Measurements from ENCODE around the gene ZNF366.

Gene ZNF366

DNA sequence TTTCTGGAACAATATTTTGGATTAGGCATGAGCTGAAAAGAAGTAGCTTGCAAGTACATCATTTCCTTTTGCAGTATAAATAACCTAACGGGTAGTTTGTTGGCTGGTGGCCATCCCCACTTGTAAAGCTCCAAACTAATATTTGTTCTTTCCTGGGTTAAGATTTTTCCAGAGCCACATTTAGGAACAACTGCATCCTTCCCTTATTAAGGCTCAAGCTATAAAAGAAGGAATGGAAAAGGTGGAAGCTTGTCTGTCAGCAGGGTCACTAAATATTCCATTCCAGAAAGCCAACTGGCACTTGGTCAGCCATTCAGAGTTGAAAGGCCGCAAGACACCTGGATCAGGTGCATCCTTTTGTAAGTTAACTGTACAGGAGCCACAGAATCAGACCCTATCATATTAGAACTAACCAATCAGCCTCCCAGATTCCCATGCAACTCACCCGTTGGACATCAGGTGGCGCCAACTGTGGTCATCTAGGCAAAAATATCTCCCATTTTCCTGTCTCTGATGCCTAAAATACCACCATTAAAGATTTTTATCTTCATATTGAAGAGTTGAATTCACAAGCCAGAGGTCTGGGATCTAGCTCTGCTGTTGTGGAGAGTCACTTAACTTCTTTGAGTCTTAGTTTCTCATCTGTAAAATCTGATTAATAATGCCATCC, 104.1 kb downstream of the ZNF366 start:
- no peak overlapping the region for H3K27ac ChIP-seq (ENCODE audit: extremely low read depth, low read depth, low read length)
- ChIA-PET POLR2A (no interaction called here), CTCF (interaction anchor here (0.6 to 3.4 kb wide), 13 partner anchors 10 to 442 kb away, joined by 3 to 14 read pairs (median 3); no protein-coding TSS in a partner anchor)
- TF ChIP-seq BCL11B (tag by site-specific recombination; IDR thresholded peaks at IDR 0.05; ENCODE audit: low read depth), result no peak
- no peak for TF ChIP-seq ZNF140 (tag by site-specific recombination; IDR thresholded peaks at IDR 0.05)
- H3K4me1 ChIP-seq (ENCODE audit: control insufficient read depth, insufficient read depth, low read length), result no peaks in the 10 kb centered on the region
- H3K36me3 ChIP-seq (ENCODE audit: control insufficient read depth in 2 of 2, insufficient read depth in 1 of 2, low read length in 2 of 2), result no peaks in the 10 kb centered on the region
- H3K4me3 ChIP-seq (ENCODE audit: low read depth, low read length), result no peak overlapping the region
- no peaks in the 10 kb centered on the region for H3K9me3 ChIP-seq (ENCODE audit: control insufficient read depth, insufficient read depth, low read depth, low read length)

DNA sequence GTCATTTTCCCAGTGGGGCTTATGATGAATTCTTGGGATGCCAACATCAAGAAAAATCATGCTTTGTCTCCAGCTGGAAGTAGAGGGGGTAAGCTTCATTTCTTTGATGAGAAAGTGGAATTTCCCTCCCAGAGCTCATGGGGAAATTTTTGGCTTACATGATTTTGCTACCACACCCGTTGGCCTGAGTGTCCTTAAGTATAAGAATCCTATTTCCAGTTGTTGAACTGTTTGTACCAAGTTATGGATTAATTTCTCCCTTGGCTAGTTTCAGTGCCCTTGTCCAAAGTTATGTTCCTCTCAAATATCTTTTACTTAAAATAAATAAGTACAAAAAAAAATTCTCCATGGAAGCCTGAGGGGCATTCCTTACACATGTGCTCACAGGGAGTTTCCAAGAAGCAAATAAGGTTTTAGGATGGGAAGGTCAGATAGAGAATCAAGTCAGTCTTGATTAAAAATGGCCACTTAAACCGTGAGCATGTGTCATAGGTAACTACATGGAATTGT, 104.8 kb downstream of the ZNF366 start:
- H3K27ac ChIP-seq (ENCODE audit: extremely low read depth, low read depth, low read length), result no peak overlapping the region
- H3K4me3 ChIP-seq (ENCODE audit: low read depth, low read length), result no peak overlapping the region
- POLR2A ChIA-PET, result no interaction called here
- H3K36me3 ChIP-seq (ENCODE audit: control insufficient read depth in 2 of 2, insufficient read depth in 1 of 2, low read length in 2 of 2), result no peaks in the 10 kb centered on the region
- CTCF ChIA-PET, result interaction anchor here (0.6 to 3.4 kb wide), 10 partner anchors 10 to 443 kb away, joined by 3 to 14 read pairs (median 4); no protein-coding TSS in a partner anchor
- H3K9me3 ChIP-seq (ENCODE audit: control insufficient read depth, insufficient read depth, low read depth, low read length), result no peaks in the 10 kb centered on the region
- no peaks in the 10 kb centered on the region for H3K4me1 ChIP-seq (ENCODE audit: control insufficient read depth, insufficient read depth, low read length)
- TF ChIP-seq ZFHX2 (tag by site-specific recombination; conservative IDR thresholded peaks at IDR 0.05) (no peak), ZNF792 (tag by site-specific recombination; IDR thresholded peaks at IDR 0.05) (no peak), SCRT1 (tag by site-specific recombination; IDR thresholded peaks at IDR 0.05; ENCODE audit: borderline replicate concordance) (no peak), ZNF10 (tag by site-specific recombination; IDR thresholded peaks at IDR 0.05) (no peak)
- TF ChIP-seq, protein P1, sequence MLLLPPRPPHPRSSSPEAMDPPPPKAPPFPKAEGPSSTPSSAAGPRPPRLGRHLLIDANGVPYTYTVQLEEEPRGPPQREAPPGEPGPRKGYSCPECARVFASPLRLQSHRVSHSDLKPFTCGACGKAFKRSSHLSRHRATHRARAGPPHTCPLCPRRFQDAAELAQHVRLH (tag by site-specific recombination; IDR thresholded peaks at IDR 0.05), result no peak
- TF ChIP-seq, protein P2, sequence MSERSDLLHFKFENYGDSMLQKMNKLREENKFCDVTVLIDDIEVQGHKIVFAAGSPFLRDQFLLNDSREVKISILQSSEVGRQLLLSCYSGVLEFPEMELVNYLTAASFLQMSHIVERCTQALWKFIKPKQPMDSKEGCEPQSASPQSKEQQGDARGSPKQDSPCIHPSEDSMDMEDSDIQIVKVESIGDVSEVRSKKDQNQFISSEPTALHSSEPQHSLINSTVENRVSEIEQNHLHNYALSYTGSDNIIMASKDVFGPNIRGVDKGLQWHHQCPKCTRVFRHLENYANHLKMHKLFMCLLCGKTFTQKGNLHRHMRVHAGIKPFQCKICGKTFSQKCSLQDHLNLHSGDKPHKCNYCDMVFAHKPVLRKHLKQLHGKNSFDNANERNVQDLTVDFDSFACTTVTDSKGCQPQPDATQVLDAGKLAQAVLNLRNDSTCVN (tag by site-specific recombination; optimal IDR thresholded peaks at IDR 0.05), result no peak

DNA sequence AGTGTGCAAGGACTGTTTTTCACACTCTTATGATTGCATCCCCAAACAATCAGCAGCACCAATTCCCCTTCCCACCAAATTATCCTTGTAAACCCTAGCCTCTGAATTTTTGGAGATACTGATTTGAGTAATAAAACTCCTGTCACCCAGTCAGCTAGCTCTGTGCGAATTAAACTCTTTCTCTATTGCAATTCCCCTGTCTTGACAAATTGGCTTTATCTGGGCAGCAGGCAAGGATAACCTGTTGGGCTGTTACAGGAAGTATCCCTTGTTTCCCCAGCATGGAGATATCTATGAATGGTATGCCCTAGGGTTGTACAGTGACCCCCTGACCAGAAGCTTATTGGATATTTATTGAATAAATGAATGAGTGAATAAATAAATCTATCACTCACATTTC, 106.3 kb downstream of the ZNF366 start:
- TF ChIP-seq SETDB1 (IDR thresholded peaks at IDR 0.05; ENCODE audit: insufficient read length, low read length), result peak; percentile 96
- TF ChIP-seq ZNF561 (tag by site-specific recombination; IDR thresholded peaks at IDR 0.05; ENCODE audit: borderline replicate concordance), result no peak
- TF ChIP-seq ZNF140 (tag by site-specific recombination; IDR thresholded peaks at IDR 0.05), result peak; percentile 13; the same call in 1 of the 2 replicates
- POLR2A ChIA-PET, result no interaction called here
- Histone ChIP-seq H3K4me3 (ENCODE audit: low read depth, low read length) (no peak overlapping the region), H3K4me1 (ENCODE audit: control insufficient read depth, insufficient read depth, low read length) (no peaks in the 10 kb centered on the region), H3K27ac (ENCODE audit: extremely low read depth, low read depth, low read length) (no peak overlapping the region), H3K36me3 (ENCODE audit: control insufficient read depth in 2 of 2, insufficient read depth in 1 of 2, low read length in 2 of 2) (no peaks in the 10 kb centered on the region), H3K9me3 (ENCODE audit: control insufficient read depth, insufficient read depth, low read depth, low read length) (no peaks in the 10 kb centered on the region)
- CTCF ChIA-PET, result interaction anchor here (0.6 to 3.4 kb wide), 2 partner anchors 123 to 855 kb away, joined by 3 to 14 read pairs; no protein-coding TSS in a partner anchor

DNA sequence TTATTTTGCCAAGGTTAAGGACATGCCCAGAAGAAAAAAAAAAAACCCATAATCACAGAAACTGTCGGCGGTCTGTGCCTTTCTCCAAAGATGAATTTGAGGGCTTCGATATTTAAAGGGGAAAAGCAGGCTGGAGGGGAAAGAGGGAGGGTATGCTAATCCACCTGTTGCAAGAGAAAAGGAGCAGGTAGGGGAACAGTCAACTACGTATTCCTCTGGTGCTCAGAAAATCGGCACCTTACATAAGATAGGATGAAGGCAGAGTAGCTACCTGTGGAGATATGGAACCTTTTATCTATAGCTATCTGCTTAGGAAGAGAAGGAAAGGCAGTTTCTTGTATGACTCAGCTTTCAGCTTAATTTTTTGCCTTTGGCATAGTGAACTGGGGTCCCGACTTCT, 109.4 kb downstream of the ZNF366 start:
- POLR2A ChIA-PET, result no interaction called here

More for the DNA sequence above, 109.4 kb downstream of the ZNF366 start:
- CTCF ChIA-PET, result interaction anchor here (0.6 to 0.7 kb wide), 2 partner anchors 32 to 79 kb away, joined by 3 to 4 read pairs; no protein-coding TSS in a partner anchor
- TF ChIP-seq, protein P3, sequence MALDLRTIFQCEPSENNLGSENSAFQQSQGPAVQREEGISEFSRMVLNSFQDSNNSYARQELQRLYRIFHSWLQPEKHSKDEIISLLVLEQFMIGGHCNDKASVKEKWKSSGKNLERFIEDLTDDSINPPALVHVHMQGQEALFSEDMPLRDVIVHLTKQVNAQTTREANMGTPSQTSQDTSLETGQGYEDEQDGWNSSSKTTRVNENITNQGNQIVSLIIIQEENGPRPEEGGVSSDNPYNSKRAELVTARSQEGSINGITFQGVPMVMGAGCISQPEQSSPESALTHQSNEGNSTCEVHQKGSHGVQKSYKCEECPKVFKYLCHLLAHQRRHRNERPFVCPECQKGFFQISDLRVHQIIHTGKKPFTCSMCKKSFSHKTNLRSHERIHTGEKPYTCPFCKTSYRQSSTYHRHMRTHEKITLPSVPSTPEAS (tag by site-specific recombination; IDR thresholded peaks at IDR 0.05), result no peak
- TF ChIP-seq SCRT2 (tag by site-specific recombination; IDR thresholded peaks at IDR 0.05), result peak; percentile 58; the same call in 1 of the 2 replicates
- no peaks in the 10 kb centered on the region for H3K4me1 ChIP-seq (ENCODE audit: control insufficient read depth, insufficient read depth, low read length)
- H3K4me3 ChIP-seq (ENCODE audit: low read depth, low read length), result no peak overlapping the region
- no peaks in the 10 kb centered on the region for H3K9me3 ChIP-seq (ENCODE audit: control insufficient read depth, insufficient read depth, low read depth, low read length)
- no peak overlapping the region for H3K27ac ChIP-seq (ENCODE audit: extremely low read depth, low read depth, low read length)
- H3K36me3 ChIP-seq (ENCODE audit: control insufficient read depth in 2 of 2, insufficient read depth in 1 of 2, low read length in 2 of 2), result no peaks in the 10 kb centered on the region
